Activated naive CD4-positive, alpha-beta T cell (primary cell): ENCODE measurements around the gene YRDC.
A peak's percentile ranks its signal among the peaks of the same experiment; 100 is the strongest.
"Not testable (repeated sequence)": the region's sequence is repeated elsewhere in the genome, so short reads cannot be mapped to it uniquely, and the experiment has no call there.

Experiments
- DNase-seq, 4 experiments: peaks; one replicate each; lab custom pipeline; 2025; lab: John Stamatoyannopoulos, UW

Gene YRDC

DNA sequence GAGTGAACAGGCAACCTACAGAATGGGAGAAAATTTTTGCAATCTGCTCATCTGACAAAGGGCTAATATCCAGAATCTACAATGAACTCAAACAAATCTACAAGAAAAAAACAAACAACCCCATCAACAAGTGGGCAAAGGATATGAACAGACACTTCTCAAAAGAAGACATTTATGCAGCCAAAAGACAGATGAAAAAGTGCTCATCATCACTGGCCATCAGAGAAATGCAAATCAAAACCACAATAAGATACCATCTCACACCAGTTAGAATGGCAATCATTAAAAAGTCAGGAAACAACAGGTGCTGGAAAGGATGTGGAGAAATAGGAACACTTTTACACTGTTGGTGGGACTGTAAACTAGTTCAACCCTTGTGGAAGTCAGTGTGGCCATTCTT, 36.6 kb downstream of the YRDC start:
- DNase-seq, result not testable (repeated sequence)

DNA sequence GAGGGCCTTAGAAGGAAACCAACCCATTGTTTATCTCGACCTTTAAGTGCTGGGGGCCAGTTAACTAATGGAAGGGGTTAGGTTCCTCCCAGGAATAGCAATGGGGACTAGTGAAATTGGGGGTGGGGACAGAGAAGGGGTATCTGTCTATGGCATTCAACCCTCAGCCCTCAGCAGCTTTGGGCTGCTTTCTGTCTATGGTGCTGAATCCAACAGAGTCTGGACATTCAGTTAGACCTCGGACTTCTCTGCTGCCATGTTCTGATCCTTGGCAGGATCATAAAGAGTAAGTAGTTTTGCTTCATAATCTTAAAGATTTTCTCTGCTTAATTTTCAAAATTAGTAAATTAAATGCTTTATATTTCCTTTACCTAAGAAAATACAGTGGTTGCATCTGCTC, 40.5 kb downstream of the YRDC start:
- DNase-seq, result no peak

- DNase-seq, result no peak
Observed at GRCh38 chr1:37765916-37766664, 41.9 kb downstream of the YRDC start.

DNA sequence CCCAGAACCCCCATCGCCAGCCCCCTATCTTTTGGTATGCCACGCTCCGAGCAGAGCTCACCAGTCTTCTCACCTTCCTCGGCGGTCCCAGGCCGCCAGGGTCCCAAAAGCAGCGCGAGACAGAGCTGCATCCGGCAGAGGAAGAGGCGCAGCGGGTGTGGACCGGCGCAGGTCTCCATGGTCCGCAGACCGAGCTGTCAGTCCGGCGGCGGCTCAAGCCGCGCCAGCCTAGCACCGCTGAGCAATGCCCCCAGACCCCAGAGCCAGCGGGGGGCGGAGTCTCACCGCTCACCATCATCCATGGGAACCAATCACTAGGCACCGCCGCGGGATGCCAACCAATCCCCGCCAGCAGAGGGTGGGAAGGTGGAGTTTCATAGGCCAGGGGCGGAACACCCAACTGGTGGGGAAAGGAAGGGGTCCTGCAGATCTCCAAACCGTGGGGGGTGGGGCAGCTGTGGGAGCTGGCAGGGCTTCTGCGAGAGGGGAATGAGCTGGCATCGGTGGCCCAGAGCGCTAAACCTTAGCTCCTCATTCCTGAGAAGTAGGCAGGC, 43.0 kb downstream of the YRDC start, which contains the start of gene EPHA10:
EPHA10 (minus strand) TSS at position 233 of the 554 bp plus-strand sequence; CDS start at position 179, 54 bp downstream.
- no peak for DNase-seq

DNA sequence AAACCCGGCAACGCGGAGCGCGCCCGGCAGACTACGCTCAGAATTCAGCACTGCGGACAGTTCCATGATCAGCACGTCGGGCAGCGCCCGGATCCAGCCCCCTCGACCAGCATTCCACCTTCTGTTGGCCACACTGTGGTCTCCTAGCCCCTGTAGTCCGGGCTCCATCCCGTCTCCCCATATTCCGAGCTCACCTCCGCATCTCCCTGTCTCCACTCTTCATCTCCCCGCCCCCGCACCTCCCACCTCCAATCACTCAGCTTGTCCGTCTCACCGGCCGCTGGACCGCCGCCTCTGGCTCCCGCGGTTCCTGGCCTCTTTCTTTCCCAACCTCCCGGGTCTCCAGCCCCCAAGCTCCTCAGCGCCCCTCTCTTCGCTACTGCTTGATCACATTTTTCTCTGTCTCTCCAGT, 43.6 kb downstream of the YRDC start:
- DNase-seq, result peak in 3 of 4 experiments; percentile 3 to 6 (median 4)

DNA sequence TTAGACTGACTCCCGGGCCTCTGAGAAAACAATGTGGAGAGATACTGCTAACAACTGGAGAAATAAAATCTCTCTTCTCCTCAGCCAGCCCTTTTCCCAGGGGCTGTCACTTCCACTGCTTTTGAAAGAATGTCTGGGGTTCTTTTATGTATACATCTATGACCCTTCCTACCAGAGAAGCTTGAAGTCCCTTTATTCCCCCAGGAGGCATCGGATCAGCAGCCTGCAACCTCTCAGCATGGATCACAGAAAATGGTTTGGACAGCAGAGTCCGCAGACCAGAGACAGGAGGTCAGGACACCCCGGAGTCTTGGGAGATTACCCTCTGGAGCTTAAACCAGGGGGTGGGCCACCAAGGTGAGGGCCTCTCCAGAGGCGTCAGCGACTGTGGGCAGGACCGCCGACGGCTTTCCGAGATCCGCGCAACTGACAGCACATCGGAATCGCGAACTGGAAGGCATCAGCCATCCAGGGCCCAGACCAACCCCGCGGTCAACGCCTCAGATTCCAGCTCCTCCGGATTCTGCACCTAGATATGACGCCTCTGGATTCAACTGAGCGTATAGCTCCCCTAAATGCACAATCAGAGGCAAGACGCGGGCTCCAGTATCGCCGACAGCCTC, 44.1 kb downstream of the YRDC start:
- DNase-seq, result no peak

DNA sequence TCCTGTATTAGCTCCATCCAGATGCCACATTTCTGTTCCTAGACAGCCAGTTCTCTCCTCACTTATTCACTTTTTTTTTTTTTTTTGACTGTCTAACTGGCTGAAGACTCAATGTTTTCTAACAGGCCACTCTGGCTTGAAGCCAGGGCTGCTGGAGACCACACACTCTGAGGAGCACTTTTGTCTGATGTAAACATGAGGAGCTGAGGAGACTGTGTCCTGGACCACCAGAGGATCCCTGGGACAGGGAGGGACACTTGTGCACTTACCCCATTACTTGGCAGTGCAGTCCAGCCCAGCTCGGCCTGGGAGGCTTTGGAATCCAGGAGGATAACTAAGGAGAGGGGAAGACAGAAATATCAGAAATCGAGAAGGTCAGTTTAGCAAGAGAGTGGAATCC, 45.5 kb downstream of the YRDC start:
- DNase-seq, result no peak

GRCh38 chr1:37761416-37762095, 46.5 kb downstream of the YRDC start:
- no peak for DNase-seq

DNA sequence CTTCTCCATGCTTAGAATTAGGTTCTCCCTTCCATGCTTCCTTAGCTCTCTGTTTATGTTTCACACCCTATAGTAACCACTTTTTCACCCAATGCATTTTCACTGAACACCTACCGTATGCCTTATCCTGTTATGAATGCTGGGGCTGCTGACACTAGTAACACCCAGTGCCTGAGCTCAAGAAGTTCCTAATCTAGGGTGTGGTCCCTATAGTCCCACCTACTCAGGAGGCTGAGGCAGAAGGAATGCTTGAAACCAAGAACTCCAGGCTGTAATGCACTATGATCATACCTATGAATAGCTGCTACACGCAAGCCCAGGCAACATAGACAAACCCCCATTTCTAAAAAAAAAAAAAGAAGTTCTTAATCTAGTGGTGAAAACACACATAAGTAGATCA, 48.6 kb downstream of the YRDC start:
- DNase-seq, result no peak

GRCh38 chr1:37755951-37756560, 52.0 kb downstream of the YRDC start:
- DNase-seq, result no peak

DNA sequence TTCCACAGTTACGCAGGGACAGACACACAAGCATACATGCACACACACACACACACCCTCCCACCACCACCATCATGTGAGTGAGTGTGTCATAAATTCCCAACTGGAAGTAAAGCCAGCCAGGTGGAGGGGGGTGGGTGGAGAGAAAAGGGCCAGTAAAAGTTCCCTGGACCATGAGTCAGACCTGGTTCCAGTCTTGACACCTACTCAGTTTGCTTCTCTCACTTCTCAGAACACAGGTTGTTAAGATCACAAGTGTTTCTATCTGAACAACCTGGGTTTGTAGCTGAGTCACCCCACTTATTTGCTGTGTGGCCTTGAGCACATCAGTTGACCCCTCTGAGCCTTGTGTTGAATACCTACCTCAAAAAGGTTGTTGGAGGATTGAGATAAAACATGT, 52.7 kb downstream of the YRDC start:
- DNase-seq, result no peak

DNA sequence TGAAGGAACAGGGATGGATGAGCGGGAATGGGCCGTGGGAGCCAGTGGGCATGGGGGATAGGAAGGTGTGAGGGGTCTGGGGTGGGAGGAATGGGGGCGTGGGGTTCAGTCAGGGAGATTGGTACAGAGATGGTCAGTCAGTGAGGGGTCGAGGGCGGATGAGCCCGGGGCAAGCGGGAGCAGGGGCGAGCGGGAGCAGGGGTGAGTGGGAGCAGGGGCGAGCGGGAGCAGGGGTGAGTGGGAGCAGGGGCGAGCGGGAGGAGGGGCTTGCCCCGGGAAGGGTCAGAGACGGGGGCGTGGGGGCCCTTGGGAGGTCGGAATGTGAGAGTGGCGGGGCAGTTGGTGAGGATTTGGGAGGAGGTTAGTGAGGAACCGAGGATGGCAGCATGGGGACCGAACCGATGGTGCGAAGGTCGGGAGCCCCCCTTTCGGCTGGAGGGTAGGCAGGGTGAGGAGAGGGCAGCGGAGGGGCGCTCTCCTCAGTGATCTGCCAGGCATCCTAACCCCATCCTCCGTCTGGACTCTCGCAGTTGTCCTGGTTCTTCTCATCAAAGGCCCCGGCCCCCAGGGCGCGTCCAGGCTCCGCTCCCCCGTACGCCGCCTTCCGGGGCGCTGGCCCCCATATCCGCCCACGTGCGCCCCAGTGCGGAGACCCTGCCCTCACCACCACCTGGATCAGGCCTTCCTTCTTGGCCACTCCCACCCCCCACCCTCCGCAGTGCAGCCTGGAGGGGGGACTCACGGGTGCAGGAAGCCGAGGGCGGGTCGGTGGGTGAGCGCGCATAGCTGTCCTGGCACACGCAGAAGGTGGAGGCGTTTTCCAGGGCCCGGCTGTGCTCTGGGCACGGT, 54.3 kb downstream of the YRDC start:
- DNase-seq, result no peak
